GM23248 (cell line): ENCODE data around the gene FREY1.

Experiments used
- EZH2 ChIP-seq: fragments of 200-600 bp; sonication (generic); IDR thresholded peaks from 2 replicates; pipeline ENCODE4 v1.6.1; 2018; ENCODE audit warnings: antibody characterized with exemption, mild to moderate bottlenecking; ENCODE audit not compliant: insufficient read depth, poor library complexity, severe bottlenecking
- EZH2phosphoT487 ChIP-seq: fragments of 200-600 bp; sonication (generic); IDR thresholded peaks from 2 replicates; pipeline ENCODE4 v1.6.1; 2018; ENCODE audit warnings: antibody characterized with exemption, moderate library complexity, mild to moderate bottlenecking, low read depth; ENCODE audit not compliant: insufficient read depth

- TF ChIP-seq EZH2 (no peak), EZH2phosphoT487 (no peak)
Measured at GRCh38 chr11:45942381-45942780, 35.3 kb upstream of the FREY1 start.
